Measurements from ENCODE around the gene ARHGAP33.
"Not testable (repeated sequence)": the region's sequence is repeated elsewhere in the genome, so short reads cannot be mapped to it uniquely, and the experiment has no call there.

ARHGAP33 gene

DNA sequence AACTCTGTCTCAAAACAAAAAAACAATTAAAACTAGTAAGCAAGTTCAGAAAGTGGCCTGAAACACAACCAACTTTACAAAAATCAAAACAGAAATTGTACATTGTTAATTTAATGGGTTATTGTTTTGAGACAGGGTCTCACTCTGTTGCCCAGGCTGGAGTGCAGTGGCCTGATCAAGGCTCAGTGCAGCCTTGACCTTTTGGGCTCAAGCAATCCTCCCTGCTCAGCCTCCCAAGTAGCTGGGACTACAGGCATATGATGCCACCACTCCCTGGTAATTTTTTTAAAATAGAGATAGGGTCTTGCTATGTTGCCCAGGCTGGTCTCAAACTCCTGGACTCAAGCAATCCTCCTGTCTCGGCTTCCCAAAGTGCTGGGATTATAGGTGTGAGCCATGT, 20.2 kb downstream of the ARHGAP33 start:
- DNase-seq = not testable (repeated sequence)

DNA sequence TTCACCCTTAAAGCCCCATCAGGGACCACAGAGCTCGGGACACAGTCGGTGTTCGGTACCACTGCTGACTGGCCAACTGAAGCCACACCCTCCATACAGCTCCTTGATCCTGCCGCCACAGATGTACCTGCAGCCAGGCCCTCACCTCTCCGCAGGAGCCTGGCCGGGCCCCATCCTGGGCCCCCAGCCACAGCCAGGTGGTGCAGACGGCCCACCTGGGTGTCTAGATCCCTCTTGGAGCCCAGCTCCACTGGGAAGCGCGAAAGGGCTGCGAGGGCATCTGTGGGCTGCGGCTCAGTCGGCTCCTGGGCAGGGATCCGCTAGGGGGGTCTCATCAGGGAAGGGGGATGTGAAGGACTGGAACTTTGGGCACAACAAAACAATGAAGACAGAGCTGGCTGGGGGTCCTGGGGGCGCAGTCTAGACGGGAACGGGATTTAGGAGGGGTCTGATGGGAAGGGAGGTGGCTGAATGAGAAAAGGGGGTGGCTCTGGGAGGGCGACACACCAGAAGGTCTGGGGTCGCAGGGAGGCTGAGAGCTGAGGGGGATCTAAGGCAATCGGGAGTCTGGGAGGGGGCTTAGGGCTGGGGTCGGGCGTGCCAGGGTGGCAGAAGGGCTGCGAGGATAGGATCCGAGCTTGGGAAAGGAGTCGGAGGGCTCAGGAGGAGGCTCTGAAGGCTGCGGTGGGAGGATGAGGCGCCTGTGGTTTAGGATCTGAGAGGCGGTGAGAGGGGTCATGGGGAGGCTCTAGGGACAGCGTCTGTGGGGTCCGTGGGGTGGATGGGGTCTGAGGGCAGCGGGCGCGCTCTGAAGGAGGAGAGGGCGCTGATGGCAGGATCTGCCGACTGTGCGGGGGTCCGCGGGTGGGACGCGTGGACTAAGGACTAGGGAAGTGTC, 21.5 kb downstream of the ARHGAP33 start:
- no peak for DNase-seq

DNA sequence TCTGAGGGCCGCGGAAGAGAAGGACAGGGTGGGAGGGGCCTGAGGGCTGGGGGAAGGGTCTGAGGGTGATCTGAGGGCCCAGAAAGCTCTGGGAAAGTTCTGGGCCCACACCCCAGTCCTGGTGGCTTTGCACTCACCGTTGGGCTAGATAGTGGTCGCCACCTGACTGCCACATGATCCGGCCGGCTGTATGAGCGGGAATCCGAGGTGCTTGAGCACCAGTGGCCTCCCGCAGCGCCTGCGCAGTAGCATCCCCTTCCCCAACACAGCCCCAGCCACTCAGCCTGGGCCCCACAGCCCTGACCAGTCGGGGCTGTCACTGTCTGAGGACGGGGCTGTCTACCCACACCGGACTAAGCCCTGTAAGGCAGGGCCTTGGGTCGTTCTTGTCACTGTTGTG, 22.3 kb downstream of the ARHGAP33 start:
- no peak for DNase-seq

DNA sequence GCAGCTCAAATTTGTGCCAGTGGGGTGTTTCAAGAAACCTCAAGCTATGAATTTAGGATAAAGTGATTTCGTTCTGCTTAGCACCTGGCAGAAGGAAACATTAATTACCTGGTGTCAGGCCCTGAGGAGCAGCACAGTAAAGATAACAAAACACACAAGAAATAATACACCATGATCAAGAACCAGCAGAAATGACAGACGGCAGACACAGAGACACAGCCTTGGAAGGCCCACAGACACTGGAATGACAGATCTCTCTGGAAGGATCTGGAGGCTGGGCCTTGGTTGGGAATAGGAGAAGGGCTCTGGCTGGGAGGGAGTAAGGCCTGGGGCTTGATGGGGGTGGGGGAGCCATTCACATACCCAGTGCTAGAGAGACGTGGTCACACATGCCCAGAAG, 26.5 kb downstream of the ARHGAP33 start:
- no peak for DNase-seq

DNA sequence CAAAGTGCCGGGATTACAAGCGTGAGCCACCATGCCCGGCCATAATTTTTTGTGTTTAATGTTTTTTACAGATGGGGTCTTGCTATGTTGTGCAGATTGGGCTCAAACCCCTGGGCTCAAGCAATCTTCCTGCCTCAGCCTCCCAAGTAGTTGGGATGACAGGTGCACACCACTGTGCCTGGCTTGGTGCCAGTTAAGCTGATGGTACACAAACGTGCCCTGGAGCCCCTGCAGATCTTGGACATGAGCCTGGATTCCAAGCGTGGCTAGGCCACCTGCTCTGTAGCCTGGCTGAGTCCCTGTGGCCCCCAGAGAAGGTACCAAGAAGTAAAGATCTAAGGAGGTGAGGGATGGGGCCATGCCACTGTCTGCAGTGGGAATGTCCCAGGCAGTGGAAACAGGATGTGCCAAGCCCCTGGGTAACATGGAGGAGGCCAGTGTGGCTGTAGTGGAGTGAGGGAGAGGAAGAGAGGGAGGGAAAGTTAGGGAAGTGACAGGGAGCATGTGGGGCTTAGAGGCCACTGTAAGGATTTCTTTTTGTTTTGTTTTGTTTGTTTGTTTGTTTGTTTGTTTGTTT, 30.2 kb downstream of the ARHGAP33 start:
- no peak for DNase-seq

DNA sequence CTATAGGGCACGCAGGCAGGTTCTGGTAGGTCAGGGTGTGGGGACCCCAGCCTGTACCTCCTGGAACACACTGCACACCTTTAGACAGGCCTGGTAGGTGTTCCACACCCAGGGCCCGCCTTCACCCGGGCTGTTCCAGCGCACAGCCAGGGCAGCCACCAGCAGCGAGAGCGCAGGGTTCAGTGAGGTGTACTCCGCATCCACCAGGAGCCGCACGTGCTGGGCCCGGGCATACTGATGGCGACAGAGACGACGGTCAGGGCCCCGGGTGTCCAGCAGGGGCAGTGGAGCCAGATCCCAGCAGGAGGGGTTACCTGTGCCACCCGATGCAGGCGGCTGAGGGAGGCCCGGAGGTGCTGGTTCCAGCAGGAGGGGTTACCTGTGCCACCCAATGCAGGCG, 31.2 kb downstream of the ARHGAP33 start:
- DNase-seq = no peak

DNA sequence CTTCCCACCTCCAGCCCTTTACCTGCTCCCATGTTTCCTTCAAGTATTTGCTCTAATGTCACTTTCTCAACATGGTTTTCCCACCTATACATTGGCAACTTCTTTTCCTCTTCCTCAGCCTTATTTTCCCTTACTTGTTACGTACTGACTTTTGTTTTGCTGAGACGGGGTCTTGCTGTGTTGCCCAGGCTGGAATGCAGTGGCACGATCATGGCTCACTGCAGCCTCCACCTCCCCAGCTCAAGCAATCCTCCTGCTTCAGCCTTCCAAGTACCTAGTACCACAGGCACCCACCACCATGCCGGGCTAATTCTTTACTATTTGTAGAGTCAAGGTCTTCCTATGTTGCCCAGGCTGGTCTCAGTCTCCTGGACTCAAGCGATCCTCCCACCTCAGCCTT, 32.3 kb downstream of the ARHGAP33 start:
- DNase-seq = no peak

DNA sequence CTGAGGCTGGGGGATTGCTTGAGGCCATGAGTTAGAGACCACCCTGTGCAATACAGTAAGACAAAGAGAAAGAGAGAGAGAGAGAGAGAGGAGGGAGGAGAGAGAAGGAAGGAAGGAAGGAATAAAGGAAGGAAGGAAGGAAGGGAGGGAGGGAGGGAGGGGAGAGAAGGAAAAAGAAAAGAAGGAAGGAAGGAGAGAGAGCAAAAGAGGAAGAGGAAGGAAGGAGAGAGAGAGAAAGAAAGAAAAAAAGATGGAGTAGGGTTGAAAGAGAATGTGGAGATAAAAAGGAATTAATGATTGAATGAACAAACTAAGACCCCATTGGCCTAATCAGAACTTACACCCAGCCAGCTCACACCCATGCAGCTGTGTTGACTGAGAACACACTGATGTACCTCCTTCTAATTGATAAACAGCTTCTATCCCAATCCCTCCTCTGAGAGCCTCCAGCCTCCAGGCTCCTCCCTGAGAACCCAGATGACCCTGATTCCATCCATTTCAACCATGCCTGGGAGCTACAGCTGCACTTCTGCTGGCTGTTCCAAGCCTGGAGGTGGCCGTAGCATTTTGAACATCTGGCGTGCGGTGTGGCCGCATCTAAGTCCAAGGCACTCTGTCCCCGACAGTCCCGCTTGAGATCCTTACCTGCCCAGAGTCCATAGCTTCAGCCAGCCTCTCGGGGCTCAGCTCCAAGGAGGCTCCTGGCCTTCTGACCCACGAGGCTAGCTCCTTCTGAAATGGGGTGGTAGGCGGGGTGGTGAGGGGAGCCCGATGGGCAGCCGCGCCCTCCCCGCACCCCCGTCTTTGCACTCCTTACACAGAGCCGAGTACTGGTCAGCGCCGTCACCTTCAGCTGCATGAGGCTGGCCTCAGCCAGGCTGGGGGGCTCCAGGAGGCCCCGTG, 36.2 kb downstream of the ARHGAP33 start:
- no peak for DNase-seq

DNA sequence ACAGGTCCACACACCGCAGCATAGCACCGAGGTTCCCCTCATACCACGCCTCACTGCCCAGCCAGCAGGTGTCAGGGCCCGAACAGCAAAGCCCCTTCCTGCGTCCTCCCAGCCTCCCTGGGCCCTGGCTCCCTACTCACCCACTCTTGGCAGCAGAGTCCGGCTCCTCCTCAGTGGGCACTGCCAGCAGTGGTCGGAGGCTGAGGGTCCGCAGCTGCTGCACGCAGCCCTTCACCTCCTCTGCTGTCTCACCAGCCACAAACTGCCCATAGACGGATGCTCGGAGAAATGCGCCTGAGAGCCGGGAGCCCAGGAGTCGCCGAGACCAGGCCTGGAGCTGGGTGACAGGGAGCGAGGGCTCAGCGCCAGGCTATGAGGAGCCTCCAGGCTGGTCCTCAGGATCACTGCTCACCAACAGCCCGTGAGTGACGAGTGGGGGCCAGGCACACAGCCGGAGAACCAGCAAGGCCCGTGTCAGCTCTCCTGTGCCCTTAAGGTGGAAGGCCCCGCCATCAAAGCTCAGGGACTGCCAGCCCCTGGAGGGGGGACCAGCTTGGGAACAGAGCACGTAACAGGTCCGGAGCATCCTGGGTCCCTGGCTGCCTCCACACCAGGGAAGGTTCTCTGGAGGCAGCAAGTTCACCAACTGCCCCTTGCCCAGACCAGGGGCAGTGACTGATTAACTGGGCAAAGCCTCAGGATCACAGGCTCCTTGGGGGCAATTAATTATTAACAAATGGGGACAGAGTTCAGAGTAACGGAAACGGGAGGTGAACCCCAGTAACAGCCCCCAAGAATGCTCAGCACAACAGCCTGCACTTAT, 37.1 kb downstream of the ARHGAP33 start, which contains the start of gene PRODH2:
Gene PRODH2 (minus strand): TSS at position 626 of the 823 bp plus-strand sequence. CDS start 40 bp downstream, at position 586.
- no peak for DNase-seq

DNA sequence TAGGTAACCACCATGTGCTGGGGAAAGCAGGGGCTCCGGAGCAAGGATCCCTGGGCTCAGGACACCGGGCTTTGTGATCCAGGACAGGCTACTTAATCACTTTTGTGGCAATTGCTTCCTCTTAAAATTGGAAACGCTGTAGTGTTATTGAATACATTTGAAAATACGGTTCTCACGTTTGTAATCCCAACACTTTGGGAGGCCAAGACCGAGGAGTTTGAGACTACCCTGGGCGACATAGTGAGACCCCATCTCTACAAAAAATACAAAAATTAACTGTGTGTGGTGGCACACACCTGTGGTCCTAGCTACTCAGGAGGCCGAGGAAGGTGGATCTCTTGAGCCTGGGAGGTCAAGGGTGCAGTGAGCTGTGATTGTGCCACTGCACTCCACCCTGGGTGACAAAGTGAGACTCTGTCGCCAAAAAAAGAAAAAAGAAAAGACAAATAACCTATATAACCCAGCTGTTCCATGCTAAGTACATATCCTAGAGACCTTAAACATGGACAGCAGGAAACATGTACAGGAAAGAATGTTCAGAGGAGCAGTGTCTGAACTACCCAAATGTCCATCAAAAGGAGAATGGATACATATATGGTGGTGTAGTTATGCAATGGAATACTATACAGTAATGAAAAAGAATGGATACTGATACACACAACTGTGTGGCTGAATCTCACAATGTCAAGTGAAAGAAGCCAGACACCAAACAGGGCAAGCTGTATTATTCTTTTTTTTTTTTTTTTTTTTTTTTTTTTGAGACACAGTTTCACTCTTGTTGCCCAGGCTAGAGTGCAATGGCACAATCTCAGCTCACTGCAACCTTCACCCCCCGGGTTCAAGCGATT, 37.9 kb downstream of the ARHGAP33 start:
- no peak for DNase-seq

DNA sequence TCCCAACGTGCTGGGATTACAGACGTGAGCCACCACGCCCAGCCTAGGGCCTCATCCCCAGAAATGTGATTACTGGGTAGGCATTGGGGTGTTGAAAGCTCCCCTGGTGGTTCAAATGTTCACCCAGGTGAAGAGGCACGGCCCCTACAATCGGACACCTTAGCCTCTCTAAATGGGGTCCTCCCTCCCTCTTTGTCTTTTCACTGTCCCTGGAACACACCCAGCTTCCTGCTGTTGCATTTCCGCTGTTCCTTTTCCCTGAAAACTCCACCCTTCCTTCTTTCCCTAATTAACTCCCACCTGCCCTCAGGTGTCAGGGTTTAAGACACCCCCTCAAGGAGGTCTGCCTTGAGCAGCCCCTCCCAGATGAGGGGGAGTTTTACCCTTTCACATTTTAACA, 40.9 kb downstream of the ARHGAP33 start:
- DNase-seq = no peak

DNA sequence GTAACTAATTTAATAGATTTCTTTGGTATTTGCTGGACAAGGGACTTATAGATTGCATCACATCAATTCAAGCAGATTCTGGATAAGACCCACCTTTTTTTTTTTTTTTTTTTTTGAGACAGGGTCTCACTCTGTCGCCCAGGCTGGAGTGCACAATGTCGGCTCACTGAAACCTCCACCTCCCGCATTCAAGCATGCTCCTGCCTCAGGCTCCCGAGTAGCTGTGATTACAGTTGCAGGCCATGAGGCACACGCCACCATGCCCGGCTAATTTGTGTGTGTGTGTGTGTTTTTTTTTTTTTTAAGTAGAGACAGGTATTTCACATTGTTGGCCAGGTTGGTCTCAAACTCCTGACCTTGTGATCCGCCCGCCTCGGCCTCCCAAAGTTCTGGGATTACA, 41.5 kb downstream of the ARHGAP33 start:
- DNase-seq = no peak

DNA sequence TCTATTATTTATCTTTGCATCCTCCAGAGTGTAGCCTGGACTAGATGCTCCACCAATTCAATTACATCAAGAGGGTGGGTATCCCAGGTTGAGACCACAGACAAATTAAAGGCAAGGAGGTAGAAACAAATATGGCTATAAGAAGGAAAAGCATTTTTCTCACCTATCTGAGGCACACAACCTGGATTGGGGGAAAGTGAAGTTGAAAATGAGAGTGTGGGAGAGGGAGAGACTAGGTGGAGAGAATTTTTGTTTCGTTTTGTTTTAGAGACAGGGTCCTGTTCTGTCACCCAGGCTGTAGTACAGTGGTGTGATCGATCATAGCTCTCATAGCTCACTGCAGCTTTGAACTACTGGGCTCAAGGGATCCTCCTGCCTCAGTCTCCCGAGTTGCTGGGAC, 43.1 kb downstream of the ARHGAP33 start:
- no peak for DNase-seq

DNA sequence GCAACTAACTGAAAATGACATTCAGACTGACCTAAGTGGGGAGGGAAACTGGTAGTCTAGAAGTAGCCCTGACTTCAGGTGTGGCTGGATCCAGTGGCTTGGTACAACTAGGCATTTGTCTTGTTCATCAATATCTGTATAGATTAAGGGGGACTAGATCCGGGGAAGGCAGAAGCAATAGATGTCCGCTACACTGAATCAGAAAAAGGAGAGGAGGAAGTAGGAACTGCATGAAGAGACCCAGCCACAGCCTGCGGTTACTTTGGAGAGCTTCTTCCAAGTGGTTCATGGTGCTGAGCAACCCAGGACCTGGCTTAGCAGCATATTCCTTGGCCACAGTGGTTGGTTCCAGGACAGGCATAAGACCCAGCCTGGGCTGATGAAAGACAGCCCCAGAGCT, 47.2 kb downstream of the ARHGAP33 start:
- no peak for DNase-seq

DNA sequence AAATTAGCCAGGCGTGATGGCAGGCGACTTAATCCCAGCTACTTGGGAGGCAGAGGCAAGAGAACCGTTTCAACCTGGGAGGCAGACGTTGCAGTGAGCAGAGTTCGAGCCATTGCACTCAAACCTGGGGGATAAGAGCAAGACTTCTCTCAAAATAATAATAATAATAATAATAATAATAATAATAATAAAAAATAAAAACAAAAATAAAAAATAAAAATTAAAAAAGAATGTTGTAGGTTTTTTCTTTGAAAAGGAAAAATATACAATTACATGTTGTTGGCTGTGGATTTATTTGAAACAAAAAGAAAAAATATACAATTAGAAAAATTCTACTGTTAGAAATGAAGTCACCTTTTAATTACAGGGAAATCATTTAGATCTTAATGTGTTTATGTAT, 48.8 kb downstream of the ARHGAP33 start:
- DNase-seq = no peak

DNA sequence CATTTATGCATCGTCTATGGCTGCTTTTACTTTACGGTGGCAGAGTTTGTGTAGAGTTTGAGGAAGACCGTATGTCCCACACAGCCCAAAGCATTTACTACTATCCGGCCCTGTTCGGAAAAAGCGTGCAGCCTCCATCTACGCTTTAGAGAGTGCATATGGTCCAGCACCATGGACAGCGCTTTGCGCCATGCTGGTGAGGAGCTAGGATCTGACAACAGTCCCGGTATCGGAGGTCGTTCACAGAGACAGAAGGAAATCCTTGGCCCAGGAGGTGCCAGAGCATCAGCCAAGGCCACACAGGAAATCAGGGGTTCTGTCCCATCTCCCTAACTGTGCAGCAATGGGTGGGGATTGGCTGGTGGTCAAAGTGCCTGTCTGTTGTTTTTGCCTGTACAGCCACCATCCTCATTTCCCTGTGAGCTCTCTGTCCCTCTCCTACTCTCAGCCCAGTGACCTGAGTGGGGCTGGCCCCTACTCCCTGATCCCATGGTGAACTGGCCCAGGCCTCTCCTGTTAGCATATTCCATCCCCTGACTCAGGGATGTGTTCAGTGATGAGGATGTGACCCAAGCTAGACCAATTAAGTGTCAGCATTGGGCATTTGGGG, 53.4 kb downstream of the ARHGAP33 start:
- DNase-seq = no peak

DNA sequence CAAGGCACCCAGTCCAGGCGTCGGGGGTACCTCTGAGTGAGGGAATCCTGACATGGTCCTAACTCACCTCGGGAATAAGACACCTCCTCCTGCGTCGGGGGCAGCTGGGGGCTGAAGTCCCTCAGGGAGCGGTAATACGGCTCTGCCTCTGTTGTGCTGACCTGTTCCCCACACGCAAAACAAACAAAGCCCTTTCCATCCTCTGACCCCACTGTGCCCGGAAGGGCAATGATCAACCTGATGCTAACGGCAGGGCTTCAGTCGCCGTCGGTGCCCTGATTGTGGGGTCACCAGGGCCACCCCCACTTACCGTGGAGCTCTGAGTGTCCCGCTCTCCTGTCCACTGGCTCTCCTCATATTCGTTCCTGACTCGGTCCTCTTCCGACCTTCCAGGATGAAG, 55.6 kb downstream of the ARHGAP33 start:
- DNase-seq = no peak

DNA sequence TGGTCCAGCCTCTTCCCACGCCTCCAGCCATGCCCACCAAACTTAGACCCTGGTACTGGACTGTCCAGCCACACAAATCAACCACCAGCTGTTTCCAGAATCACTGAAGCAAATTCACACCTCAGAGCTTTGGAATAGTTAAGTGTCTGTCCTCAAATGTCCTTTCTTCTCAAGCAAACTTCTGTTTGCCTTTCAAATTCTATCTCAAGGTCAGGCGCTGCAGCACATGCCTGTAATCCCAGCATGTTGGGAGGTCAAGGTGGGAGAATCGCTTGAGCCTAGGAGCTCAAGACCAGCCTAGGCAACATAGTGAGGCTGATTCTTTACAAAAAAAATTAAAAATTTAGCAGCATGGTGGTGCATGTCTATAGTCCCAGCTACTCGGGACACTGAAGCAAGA, 56.7 kb downstream of the ARHGAP33 start:
- no peak for DNase-seq

DNA sequence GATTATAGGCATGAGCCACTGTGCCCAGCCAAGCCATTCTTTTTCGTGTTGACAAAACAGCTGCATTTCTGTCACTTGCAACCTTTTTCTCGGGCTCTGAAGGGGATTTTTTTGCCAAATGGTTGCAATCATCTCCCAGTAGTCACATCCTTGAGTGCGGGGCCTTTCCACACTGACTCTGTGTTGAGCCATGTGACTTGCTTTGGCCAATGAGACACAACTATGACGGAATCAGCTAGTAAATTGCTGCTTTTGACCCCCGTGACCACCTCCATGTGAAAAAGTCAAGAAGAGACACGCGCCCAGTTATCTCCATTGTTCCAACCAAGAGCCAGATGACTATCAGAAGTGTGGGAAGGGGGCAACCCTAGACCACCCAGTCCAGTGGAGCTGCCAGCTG, 58.6 kb downstream of the ARHGAP33 start:
- no peak for DNase-seq

DNA sequence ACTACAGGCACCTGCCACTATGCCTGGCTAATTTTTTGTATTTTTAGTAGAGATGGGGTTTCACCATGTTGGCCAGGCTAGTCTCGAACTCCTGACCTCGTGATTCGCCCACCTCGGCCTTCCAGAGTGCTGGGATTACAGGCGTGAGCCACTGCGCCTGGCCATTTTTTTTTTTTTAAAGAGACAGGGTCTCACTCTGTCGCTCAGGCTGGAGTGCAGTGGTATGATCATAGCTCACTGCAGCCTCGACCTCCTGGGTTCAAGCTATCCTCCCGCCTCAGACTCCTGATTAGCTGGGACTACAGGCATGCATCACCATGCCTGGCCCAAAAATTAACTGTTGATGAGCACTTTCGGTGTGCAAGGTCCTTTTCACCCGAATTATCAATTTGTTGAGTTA, 60.7 kb downstream of the ARHGAP33 start:
- not testable (repeated sequence) for DNase-seq

Data from HCEC 1CT (cell line).